GM19240 (cell line): Measurements from ENCODE around the gene DPYD.
"Not testable (repeated sequence)": the region's sequence is repeated elsewhere in the genome, so short reads cannot be mapped to it uniquely, and the experiment has no call there.

Experiments
- DNase-seq: peaks from one replicate; pipeline ENCODE4 v3.0.0; 2011; ENCODE audit warnings: low spot score; ENCODE audit not compliant: insufficient read length

The DPYD gene

GRCh38 chr1:97377432-97378034, 543.3 kb downstream of the DPYD start:
- DNase-seq, result no peak

GRCh38 chr1:97373000-97373399, 547.8 kb downstream of the DPYD start:
- no peak for DNase-seq

GRCh38 chr1:97372531-97372930, 548.3 kb downstream of the DPYD start:
- no peak for DNase-seq

GRCh38 chr1:97368296-97368695, 552.5 kb downstream of the DPYD start:
- DNase-seq, result no peak

GRCh38 chr1:97366984-97367383, 553.9 kb downstream of the DPYD start:
- no peak for DNase-seq

- no peak for DNase-seq
Observed at GRCh38 chr1:97365026-97365425, 555.8 kb downstream of the DPYD start.

- DNase-seq, result no peak
Observed at GRCh38 chr1:97364086-97364485, 556.7 kb downstream of the DPYD start.

GRCh38 chr1:97356309-97356708, 564.5 kb downstream of the DPYD start:
- no peak for DNase-seq

- no peak for DNase-seq
Observed at GRCh38 chr1:97352936-97353382, 567.9 kb downstream of the DPYD start.

GRCh38 chr1:97351846-97352245, 569.0 kb downstream of the DPYD start:
- DNase-seq, result no peak

- DNase-seq, result no peak
Observed at GRCh38 chr1:97350662-97351061, 570.2 kb downstream of the DPYD start.

- DNase-seq, result no peak
Observed at GRCh38 chr1:97350241-97350640, 570.6 kb downstream of the DPYD start.

- not testable (repeated sequence) for DNase-seq
Observed at GRCh38 chr1:97349794-97350193, 571.0 kb downstream of the DPYD start.

GRCh38 chr1:97348599-97349265, 572.1 kb downstream of the DPYD start:
- DNase-seq, result no peak

- no peak for DNase-seq
Observed at GRCh38 chr1:97340951-97341350, 579.9 kb downstream of the DPYD start.

- DNase-seq, result no peak
Observed at GRCh38 chr1:97338347-97338746, 582.5 kb downstream of the DPYD start.

GRCh38 chr1:97337250-97338030, 583.4 kb downstream of the DPYD start:
- no peak for DNase-seq

- DNase-seq, result no peak
Observed at GRCh38 chr1:97334454-97334853, 586.4 kb downstream of the DPYD start.

- DNase-seq, result no peak
Observed at GRCh38 chr1:97332716-97333115, 588.1 kb downstream of the DPYD start.

- DNase-seq, result no peak
Observed at GRCh38 chr1:97331165-97331564, 589.7 kb downstream of the DPYD start.

GRCh38 chr1:97314685-97315084, 606.1 kb downstream of the DPYD start:
- DNase-seq, result no peak

- no peak for DNase-seq
Observed at GRCh38 chr1:97308131-97308530, 612.7 kb downstream of the DPYD start.
